Measurements from ENCODE around the gene ACSF3. TPM values are rescaled to one million over a fixed set of nuclear protein-coding genes. Genes with fewer than 3 reads are reported as not detected.

The ACSF3 gene
- total and polyA plus RNA-seq, 2 donors (not counting 1 experiment from before 2014, with no cell fraction given) = 9.2 to 23.1 TPM

- DNase-seq (ENCODE audit: low read depth in 2 of 2) = peak in 1 of 2 donors; percentile 1
- H3K4me3 ChIP-seq (replicated peaks in 1 of 4; ENCODE audit: control extremely low read depth in 1 of 4, insufficient read depth in 1 of 4, low read depth in 3 of 4, low read length in 4 of 4) = peak overlapping the region in 1 of 4 experiments; percentile 52
These were observed 41.3 kb upstream of the ACSF3 start for GRCh38 chr16:89052191-89052889.

DNA sequence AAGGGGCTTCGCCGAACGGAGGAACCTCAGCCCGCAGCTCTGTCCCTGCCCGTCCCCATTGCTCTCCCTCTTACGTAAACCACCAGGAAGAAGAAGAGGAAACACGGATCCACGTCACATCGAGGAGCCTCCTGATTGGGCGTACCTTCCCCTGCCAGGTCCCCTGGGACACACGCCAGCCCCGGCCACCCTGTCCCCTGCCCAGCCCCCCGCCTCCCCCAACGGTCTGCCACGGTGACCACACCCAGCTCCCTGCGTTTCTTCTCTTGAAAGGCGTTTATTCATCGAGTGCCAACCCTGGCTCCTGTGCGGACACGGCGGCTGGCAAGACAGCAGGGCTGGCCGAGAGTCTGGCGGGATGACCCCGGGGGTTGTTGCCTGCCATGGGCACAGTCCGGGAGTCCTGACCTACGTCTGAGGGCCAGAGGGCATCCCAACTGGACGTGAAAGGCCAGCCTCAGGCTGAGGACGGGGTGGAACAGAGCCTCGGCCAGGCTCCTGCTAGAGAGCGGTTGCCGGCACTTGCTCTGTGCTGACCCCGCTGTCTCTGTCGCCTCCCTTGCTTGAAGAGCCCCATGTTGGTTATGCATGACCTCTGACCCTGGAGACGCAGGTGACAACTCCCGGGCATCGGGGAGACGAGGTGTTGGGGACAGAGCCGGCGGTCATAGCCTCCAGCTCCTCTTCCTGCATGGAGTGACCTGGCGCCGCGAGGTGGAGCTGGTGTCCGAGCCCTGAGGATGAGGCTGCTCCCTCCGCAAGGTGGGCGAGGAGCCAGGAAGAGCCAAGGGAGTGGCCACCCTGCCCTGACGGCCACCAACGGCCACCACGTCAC is 40.5 kb upstream of the ACSF3 start:
- Histone ChIP-seq H3K9ac (ENCODE audit: insufficient read depth, low read length) (no peak overlapping the region), H4K20me1 (ENCODE audit: control insufficient read depth, extremely low read depth, insufficient read depth, low read length) (no peaks in the 10 kb centered on the region), H3K27me3 (ENCODE audit: control insufficient read depth, insufficient read depth, low read length) (no peaks in the 10 kb centered on the region), H3K4me1 (ENCODE audit: control insufficient read depth, extremely low read depth, insufficient read depth, low read length) (no peaks in the 10 kb centered on the region), H3K4me2 (ENCODE audit: extremely low read depth, insufficient read depth, low read length) (peak overlapping the region; percentile 13), H3K79me2 (ENCODE audit: control insufficient read depth, insufficient read depth, low read length) (no peaks in the 10 kb centered on the region), H3K36me3 (ENCODE audit: control insufficient read depth, insufficient read depth, low read length) (no peaks in the 10 kb centered on the region), H3K9me3 (ENCODE audit: control insufficient read depth, insufficient read depth, low read depth, low read length) (no peaks in the 10 kb centered on the region), H3K27ac (ENCODE audit: insufficient read depth, low read length) (no peak overlapping the region), H2AFZ (ENCODE audit: low read length) (no peak overlapping the region), H3K4me3 (replicated peaks in 1 of 4; ENCODE audit: control extremely low read depth in 1 of 4, insufficient read depth in 1 of 4, low read depth in 3 of 4, low read length in 4 of 4) (peak overlapping the region in 1 of 4 experiments; percentile 52)
- DNase-seq (ENCODE audit: low read depth in 2 of 2) = peak; percentile 17 to 52
- TF ChIP-seq, protein P1, sequence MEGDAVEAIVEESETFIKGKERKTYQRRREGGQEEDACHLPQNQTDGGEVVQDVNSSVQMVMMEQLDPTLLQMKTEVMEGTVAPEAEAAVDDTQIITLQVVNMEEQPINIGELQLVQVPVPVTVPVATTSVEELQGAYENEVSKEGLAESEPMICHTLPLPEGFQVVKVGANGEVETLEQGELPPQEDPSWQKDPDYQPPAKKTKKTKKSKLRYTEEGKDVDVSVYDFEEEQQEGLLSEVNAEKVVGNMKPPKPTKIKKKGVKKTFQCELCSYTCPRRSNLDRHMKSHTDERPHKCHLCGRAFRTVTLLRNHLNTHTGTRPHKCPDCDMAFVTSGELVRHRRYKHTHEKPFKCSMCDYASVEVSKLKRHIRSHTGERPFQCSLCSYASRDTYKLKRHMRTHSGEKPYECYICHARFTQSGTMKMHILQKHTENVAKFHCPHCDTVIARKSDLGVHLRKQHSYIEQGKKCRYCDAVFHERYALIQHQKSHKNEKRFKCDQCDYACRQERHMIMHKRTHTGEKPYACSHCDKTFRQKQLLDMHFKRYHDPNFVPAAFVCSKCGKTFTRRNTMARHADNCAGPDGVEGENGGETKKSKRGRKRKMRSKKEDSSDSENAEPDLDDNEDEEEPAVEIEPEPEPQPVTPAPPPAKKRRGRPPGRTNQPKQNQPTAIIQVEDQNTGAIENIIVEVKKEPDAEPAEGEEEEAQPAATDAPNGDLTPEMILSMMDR (conservative IDR thresholded peaks at IDR 0.05 in 1 of 2, IDR thresholded peaks at IDR 0.05 in 1 of 2; ENCODE audit: low read depth in 1 of 2, low read length in 2 of 2) = no peak
- TF ChIP-seq EZH2 (IDR thresholded peaks at IDR 0.05; ENCODE audit: low read length, missing control alignments) = no peak

More at GRCh38 chr16:89052191-89052889, 41.3 kb upstream of the ACSF3 start:
- H3K4me2 ChIP-seq (ENCODE audit: extremely low read depth, insufficient read depth, low read length) = peak overlapping the region; percentile 51
- TF ChIP-seq EZH2 (IDR thresholded peaks at IDR 0.05; ENCODE audit: low read length, missing control alignments) = no peak
- TF ChIP-seq, protein P1 (conservative IDR thresholded peaks at IDR 0.05 in 1 of 2, IDR thresholded peaks at IDR 0.05 in 1 of 2; ENCODE audit: low read depth in 1 of 2, low read length in 2 of 2) = no peak
- H2AFZ ChIP-seq (ENCODE audit: low read length) = no peak overlapping the region
- no peaks in the 10 kb centered on the region for H4K20me1 ChIP-seq (ENCODE audit: control insufficient read depth, extremely low read depth, insufficient read depth, low read length)
- no peaks in the 10 kb centered on the region for H3K9me3 ChIP-seq (ENCODE audit: control insufficient read depth, insufficient read depth, low read depth, low read length)
- no peaks in the 10 kb centered on the region for H3K4me1 ChIP-seq (ENCODE audit: control insufficient read depth, extremely low read depth, insufficient read depth, low read length)
- H3K79me2 ChIP-seq (ENCODE audit: control insufficient read depth, insufficient read depth, low read length) = no peaks in the 10 kb centered on the region
- H3K27ac ChIP-seq (ENCODE audit: insufficient read depth, low read length) = no peak overlapping the region
- H3K27me3 ChIP-seq (ENCODE audit: control insufficient read depth, insufficient read depth, low read length) = no peaks in the 10 kb centered on the region
- no peak overlapping the region for H3K9ac ChIP-seq (ENCODE audit: insufficient read depth, low read length)
- no peaks in the 10 kb centered on the region for H3K36me3 ChIP-seq (ENCODE audit: control insufficient read depth, insufficient read depth, low read length)

DNA sequence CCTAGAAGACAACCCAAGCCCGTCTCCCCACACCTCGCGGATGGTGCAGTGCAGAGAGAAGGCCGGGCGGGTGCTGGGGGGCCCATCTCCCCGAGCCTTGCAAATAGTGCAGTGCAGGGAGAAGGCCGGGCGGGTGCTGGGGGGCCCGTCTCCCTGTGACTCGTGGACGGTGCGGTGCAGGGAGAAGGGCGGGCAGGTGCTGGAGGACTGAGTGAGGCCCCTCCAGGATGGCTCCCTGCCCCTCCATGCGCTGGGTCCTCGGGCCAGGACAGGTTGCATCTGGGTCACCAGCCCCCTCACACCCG is 40.0 kb upstream of the ACSF3 start:
- no peaks in the 10 kb centered on the region for H4K20me1 ChIP-seq (ENCODE audit: control insufficient read depth, extremely low read depth, insufficient read depth, low read length)
- TF ChIP-seq, protein P1 (conservative IDR thresholded peaks at IDR 0.05 in 1 of 2, IDR thresholded peaks at IDR 0.05 in 1 of 2; ENCODE audit: low read depth in 1 of 2, low read length in 2 of 2) = no peak
- no peak for TF ChIP-seq EZH2 (IDR thresholded peaks at IDR 0.05; ENCODE audit: low read length, missing control alignments)
- DNase-seq (ENCODE audit: low read depth in 2 of 2) = no peak
- no peak overlapping the region for H3K4me3 ChIP-seq (replicated peaks in 1 of 4; ENCODE audit: control extremely low read depth in 1 of 4, insufficient read depth in 1 of 4, low read depth in 3 of 4, low read length in 4 of 4)
- no peak overlapping the region for H2AFZ ChIP-seq (ENCODE audit: low read length)
- no peaks in the 10 kb centered on the region for H3K4me1 ChIP-seq (ENCODE audit: control insufficient read depth, extremely low read depth, insufficient read depth, low read length)
- no peaks in the 10 kb centered on the region for H3K79me2 ChIP-seq (ENCODE audit: control insufficient read depth, insufficient read depth, low read length)
- H3K27me3 ChIP-seq (ENCODE audit: control insufficient read depth, insufficient read depth, low read length) = no peaks in the 10 kb centered on the region
- H3K36me3 ChIP-seq (ENCODE audit: control insufficient read depth, insufficient read depth, low read length) = no peaks in the 10 kb centered on the region
- no peaks in the 10 kb centered on the region for H3K9me3 ChIP-seq (ENCODE audit: control insufficient read depth, insufficient read depth, low read depth, low read length)
- H3K9ac ChIP-seq (ENCODE audit: insufficient read depth, low read length) = no peak overlapping the region
- H3K27ac ChIP-seq (ENCODE audit: insufficient read depth, low read length) = no peak overlapping the region
- H3K4me2 ChIP-seq (ENCODE audit: extremely low read depth, insufficient read depth, low read length) = no peak overlapping the region

Data from fibroblast of lung (primary cell).